ENCODE results near the gene UBE2E2.

Gene UBE2E2

GRCh38 chr3:23202921-23203707 is at the start of gene UBE2E2:
Gene UBE2E2, plus strand, starts transcription at chr3:23203327.
- TF ChIP-seq, protein P1, sequence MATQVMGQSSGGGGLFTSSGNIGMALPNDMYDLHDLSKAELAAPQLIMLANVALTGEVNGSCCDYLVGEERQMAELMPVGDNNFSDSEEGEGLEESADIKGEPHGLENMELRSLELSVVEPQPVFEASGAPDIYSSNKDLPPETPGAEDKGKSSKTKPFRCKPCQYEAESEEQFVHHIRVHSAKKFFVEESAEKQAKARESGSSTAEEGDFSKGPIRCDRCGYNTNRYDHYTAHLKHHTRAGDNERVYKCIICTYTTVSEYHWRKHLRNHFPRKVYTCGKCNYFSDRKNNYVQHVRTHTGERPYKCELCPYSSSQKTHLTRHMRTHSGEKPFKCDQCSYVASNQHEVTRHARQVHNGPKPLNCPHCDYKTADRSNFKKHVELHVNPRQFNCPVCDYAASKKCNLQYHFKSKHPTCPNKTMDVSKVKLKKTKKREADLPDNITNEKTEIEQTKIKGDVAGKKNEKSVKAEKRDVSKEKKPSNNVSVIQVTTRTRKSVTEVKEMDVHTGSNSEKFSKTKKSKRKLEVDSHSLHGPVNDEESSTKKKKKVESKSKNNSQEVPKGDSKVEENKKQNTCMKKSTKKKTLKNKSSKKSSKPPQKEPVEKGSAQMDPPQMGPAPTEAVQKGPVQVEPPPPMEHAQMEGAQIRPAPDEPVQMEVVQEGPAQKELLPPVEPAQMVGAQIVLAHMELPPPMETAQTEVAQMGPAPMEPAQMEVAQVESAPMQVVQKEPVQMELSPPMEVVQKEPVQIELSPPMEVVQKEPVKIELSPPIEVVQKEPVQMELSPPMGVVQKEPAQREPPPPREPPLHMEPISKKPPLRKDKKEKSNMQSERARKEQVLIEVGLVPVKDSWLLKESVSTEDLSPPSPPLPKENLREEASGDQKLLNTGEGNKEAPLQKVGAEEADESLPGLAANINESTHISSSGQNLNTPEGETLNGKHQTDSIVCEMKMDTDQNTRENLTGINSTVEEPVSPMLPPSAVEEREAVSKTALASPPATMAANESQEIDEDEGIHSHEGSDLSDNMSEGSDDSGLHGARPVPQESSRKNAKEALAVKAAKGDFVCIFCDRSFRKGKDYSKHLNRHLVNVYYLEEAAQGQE (IDR thresholded peaks at IDR 0.05; ENCODE audit: low read depth), result no peak
- TF ChIP-seq, protein P2, sequence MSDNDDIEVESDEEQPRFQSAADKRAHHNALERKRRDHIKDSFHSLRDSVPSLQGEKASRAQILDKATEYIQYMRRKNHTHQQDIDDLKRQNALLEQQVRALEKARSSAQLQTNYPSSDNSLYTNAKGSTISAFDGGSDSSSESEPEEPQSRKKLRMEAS (IDR thresholded peaks at IDR 0.05), result 0 out of 2 replicates have a peak, but pooled peaks have one; percentile 39
- TF ChIP-seq FOXM1 (IDR thresholded peaks at IDR 0.05; ENCODE audit: borderline replicate concordance, low read depth), result no peak
- TF ChIP-seq EP300 (IDR thresholded peaks at IDR 0.05; ENCODE audit: borderline replicate concordance), result peak; percentile 12; the same call in 1 of the 2 replicates
- TF ChIP-seq TAF1 (IDR thresholded peaks at IDR 0.05; ENCODE audit: low read depth), result 0 out of 2 replicates have a peak, but pooled peaks have one; percentile 28
- peak; percentile 43; the same call in 1 of the 2 replicates for TF ChIP-seq TCF12 (IDR thresholded peaks at IDR 0.05; ENCODE audit: low read depth)

DNA sequence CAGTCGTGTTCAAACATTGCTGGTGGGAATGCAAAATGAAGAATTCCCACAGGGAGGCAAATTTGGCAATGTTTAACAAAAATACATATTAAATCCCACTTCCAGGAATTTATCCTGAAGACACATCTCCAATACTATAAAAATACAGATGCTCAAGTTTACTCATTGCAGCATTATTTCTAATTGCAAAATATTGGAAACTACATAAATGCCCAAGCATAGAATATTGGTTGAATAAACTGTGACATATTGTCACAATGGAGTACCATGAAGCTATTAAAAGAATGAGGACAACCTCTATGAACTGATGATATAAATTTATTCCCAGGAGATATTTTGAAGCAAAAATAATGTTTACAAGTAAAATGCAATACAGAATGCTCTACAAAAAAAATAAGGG is 49.7 kb upstream of the UBE2E2 start:
- no peak for TF ChIP-seq USF1 (IDR thresholded peaks at IDR 0.05)
- TF ChIP-seq TCF12 (IDR thresholded peaks at IDR 0.05; ENCODE audit: low read depth), result no peak
- TF ChIP-seq TEAD4 (IDR thresholded peaks at IDR 0.05), result no peak
- TF ChIP-seq, protein P2 (IDR thresholded peaks at IDR 0.05), result no peak
- no peak for TF ChIP-seq ZBTB7A (IDR thresholded peaks at IDR 0.05; ENCODE audit: low read depth)
- TF ChIP-seq, protein P1 (IDR thresholded peaks at IDR 0.05; ENCODE audit: low read depth), result no peak
- no peak for TF ChIP-seq EGR1 (IDR thresholded peaks at IDR 0.05)
- TF ChIP-seq CEBPB (IDR thresholded peaks at IDR 0.05), result no peak
- no peak for TF ChIP-seq NFIC (IDR thresholded peaks at IDR 0.05)
- no peak for TF ChIP-seq RAD21 (IDR thresholded peaks at IDR 0.05; ENCODE audit: low read depth)
- TF ChIP-seq FOXM1 (IDR thresholded peaks at IDR 0.05; ENCODE audit: borderline replicate concordance, low read depth), result no peak
- TF ChIP-seq TAF1 (IDR thresholded peaks at IDR 0.05; ENCODE audit: low read depth), result no peak
- no peak for TF ChIP-seq CREB1 (IDR thresholded peaks at IDR 0.05; ENCODE audit: low read depth)
- no peak for TF ChIP-seq EP300 (IDR thresholded peaks at IDR 0.05; ENCODE audit: borderline replicate concordance)
- no peak for TF ChIP-seq YY1 (IDR thresholded peaks at IDR 0.05; ENCODE audit: low read depth)

- TF ChIP-seq EGR1 (IDR thresholded peaks at IDR 0.05) (no peak), CEBPB (IDR thresholded peaks at IDR 0.05) (no peak), FOXM1 (IDR thresholded peaks at IDR 0.05; ENCODE audit: borderline replicate concordance, low read depth) (no peak), ZBTB7A (IDR thresholded peaks at IDR 0.05; ENCODE audit: low read depth) (no peak)
Measured at GRCh38 chr3:23157331-23157730, 45.8 kb upstream of the UBE2E2 start.

- TF ChIP-seq, protein P1 (IDR thresholded peaks at IDR 0.05; ENCODE audit: low read depth), result no peak
- TF ChIP-seq TEAD4 (IDR thresholded peaks at IDR 0.05) (no peak), CEBPB (IDR thresholded peaks at IDR 0.05) (no peak), ZBTB7A (IDR thresholded peaks at IDR 0.05; ENCODE audit: low read depth) (no peak), EGR1 (IDR thresholded peaks at IDR 0.05) (no peak), RAD21 (IDR thresholded peaks at IDR 0.05; ENCODE audit: low read depth) (no peak)
Measured at GRCh38 chr3:23159929-23160328, 43.2 kb upstream of the UBE2E2 start.

DNA sequence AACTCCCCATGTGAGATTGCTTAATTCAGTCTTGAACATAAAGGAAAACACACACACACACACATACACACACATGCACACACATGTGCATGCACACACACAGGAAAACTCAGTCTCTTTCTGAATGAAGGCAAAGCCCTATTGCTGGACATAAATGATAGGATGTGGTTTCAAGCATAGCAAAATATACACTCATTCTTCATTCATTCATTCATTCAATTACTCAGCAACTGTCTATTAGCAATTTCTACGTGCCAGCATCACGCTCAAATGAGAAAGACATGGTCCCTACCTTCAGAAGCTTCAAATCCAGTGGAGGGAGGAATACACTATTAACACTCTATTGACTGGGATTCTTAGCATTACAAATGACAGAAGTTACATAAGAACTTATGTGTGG is 41.8 kb upstream of the UBE2E2 start:
- TF ChIP-seq EGR1 (IDR thresholded peaks at IDR 0.05) (no peak), TEAD4 (IDR thresholded peaks at IDR 0.05) (no peak), CEBPB (IDR thresholded peaks at IDR 0.05) (no peak)

All from Ishikawa (cell line).